Brain microvascular endothelial cell (primary cell): Measurements from ENCODE around the gene SMARCC1.
"Not testable (repeated sequence)": the region's sequence is repeated elsewhere in the genome, so short reads cannot be mapped to it uniquely, and the experiment has no call there.

Experiments
- DNase-seq: peaks from one replicate; pipeline ENCODE4 v3.0.0-alpha.2; 2020
- H3K27ac ChIP-seq: fragments of 250-450 bp; sonication (Bioruptor Pico); 2 replicates; pipeline ENCODE4 v1.5.1; 2020; ENCODE audit warnings: mild to moderate bottlenecking, moderate library complexity
- H3K27me3 ChIP-seq: fragments of 250-450 bp; sonication (Bioruptor Pico); replicated peaks from 2 replicates; pipeline ENCODE4 v1.5.1; 2020; ENCODE audit warnings: mild to moderate bottlenecking
- H3K36me3 ChIP-seq: fragments of 250-450 bp; sonication (Bioruptor Pico); replicated peaks from 2 replicates; pipeline ENCODE4 v1.5.1; 2020; ENCODE audit warnings: mild to moderate bottlenecking
- H3K4me3 ChIP-seq: 2 replicates; pipeline ENCODE4 v1.5.1; 2011; ENCODE audit warnings: low read depth, mild to moderate bottlenecking, control low read depth, low read length, moderate library complexity
- in situ Hi-C: cut with HindIII; loops from 2 replicates; pipeline ENCODE4 v1.10.0; 2017; ENCODE audit warnings: low sequenced_read_pairs, low pct_ligation_motif_present
- TF ChIP-seq, protein P1 (sequence below): IDR thresholded peaks from 2 replicates; pipeline ENCODE4 v1.5.1; 2011; ENCODE audit warnings: low read depth, mild to moderate bottlenecking, moderate library complexity, low read length, control low read depth, inconsistent platforms; ENCODE audit errors: missing control alignments

The SMARCC1 gene

DNA sequence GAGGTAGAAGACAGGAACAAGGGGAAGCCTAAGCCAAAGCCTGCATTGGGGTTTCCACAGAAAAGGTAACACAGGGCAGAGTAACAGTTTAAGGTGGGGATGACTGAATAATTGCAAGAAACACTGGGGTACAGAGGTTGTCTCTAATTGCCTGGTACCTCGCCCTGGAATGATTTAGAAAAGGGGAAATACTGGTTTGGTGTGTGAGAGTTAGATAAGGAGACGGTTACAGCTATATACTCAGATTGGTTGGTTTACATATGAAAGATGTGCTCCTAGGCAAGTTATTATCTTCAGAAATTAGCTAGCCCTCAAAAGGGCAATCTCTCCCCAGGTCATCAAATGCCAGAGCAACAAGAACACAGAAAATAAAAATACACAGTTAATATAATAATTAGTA is 58.8 kb downstream of the SMARCC1 start:
- H3K27ac ChIP-seq, result no peak overlapping the region
- H3K36me3 ChIP-seq, result peaks cover 38% of the 10 kb centered on the region
- TF ChIP-seq, protein P1, sequence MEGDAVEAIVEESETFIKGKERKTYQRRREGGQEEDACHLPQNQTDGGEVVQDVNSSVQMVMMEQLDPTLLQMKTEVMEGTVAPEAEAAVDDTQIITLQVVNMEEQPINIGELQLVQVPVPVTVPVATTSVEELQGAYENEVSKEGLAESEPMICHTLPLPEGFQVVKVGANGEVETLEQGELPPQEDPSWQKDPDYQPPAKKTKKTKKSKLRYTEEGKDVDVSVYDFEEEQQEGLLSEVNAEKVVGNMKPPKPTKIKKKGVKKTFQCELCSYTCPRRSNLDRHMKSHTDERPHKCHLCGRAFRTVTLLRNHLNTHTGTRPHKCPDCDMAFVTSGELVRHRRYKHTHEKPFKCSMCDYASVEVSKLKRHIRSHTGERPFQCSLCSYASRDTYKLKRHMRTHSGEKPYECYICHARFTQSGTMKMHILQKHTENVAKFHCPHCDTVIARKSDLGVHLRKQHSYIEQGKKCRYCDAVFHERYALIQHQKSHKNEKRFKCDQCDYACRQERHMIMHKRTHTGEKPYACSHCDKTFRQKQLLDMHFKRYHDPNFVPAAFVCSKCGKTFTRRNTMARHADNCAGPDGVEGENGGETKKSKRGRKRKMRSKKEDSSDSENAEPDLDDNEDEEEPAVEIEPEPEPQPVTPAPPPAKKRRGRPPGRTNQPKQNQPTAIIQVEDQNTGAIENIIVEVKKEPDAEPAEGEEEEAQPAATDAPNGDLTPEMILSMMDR, result no peak
- no peak overlapping the region for H3K4me3 ChIP-seq
- DNase-seq, result no peak
- no peaks in the 10 kb centered on the region for H3K27me3 ChIP-seq
- in situ Hi-C loops, result no loop called here

DNA sequence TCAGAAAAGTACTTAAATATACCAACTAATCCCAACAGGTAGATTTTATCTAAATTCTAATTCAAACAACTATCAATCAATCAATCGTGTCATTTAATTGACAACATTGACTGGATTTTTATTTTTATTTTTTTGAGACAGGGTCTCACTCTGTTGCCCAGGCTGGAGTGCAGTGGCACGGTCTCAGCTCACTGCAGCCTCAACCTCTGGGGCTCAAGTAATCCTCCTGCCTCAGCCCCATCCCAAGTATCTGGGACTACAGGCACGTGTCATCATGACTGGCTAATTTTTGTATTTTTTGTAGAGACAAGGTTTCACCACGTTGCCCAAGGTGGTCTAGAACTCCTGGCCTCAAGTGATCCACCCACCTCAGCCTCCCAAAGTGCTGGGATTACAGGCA is 64.2 kb downstream of the SMARCC1 start:
- in situ Hi-C loops, H3K27me3 ChIP-seq, H3K4me3 ChIP-seq, DNase-seq, H3K27ac ChIP-seq: not testable (repeated sequence)
- H3K36me3 ChIP-seq, result peaks cover 36% of the 10 kb centered on the region

DNA sequence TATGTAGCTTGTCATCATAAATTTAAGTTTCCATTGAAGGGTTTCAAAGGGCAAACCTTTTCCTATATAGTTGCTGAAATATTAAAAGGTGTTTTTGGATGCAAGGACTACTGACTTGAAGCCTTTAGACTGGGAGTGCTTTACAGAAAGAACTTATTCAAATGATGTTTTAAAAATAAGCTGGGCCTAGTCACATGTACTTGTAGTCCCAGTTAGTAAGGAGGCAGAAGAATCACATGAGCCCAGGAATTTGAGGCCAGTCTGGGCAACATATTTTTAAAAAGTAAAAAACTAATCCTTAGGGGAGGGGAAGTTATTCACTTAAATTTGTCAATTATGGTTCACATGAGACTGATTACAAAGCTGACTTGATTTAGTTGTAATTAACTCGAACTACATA is 65.0 kb downstream of the SMARCC1 start:
- no peak for DNase-seq
- Histone ChIP-seq H3K27ac (no peak overlapping the region), H3K4me3 (no peak overlapping the region), H3K36me3 (peaks cover 40% of the 10 kb centered on the region), H3K27me3 (no peaks in the 10 kb centered on the region)
- TF ChIP-seq, protein P1, result no peak
- in situ Hi-C loops, result no loop called here

DNA sequence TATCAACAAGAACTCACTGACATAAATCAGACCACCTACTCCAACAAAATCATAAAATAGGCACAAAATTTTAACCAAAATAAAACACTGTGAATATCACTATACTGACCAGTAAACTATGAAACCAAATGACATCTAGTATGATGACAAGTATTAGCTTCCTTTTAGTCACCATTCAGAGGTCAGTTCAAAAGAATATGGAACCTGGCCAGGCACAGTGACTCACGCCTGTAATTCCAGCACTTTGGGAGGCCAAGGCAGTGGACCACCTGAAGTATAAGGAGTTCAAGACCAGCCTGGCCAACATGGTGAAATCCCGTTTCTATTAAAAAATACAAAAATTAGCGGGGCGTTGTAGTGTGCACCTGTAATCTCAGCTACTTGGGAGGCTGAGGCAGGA is 65.8 kb downstream of the SMARCC1 start:
- Histone ChIP-seq H3K36me3 (peaks cover 45% of the 10 kb centered on the region), H3K4me3 (no peak overlapping the region), H3K27ac (peak overlapping the region; percentile 7), H3K27me3 (no peaks in the 10 kb centered on the region)
- TF ChIP-seq, protein P1, result no peak
- DNase-seq, result peak; percentile 86
- in situ Hi-C loops, result no loop called here

DNA sequence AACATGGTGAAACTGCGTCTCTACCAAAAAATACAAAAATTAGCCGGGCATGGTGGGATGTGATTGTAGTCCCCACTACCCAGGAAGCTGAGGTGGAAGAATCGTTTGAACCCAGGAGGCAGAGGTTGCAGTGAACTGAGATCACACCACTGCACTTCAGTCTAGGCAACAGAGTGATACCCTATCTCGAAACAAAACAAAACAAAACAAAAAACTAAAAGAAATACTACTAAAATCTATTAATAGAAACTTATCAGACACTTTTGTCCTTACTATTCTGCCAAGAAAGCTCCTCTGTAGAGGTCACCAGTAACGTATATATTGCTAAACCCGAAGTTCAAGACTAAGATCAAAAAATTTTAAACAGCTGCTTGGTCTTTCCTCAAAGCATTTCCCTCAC is 67.1 kb downstream of the SMARCC1 start:
- Histone ChIP-seq H3K27ac (no peak overlapping the region), H3K4me3 (no peak overlapping the region), H3K36me3 (peaks cover 50% of the 10 kb centered on the region), H3K27me3 (no peaks in the 10 kb centered on the region)
- in situ Hi-C loops, result no loop called here
- DNase-seq, result no peak
- TF ChIP-seq, protein P1, result no peak

DNA sequence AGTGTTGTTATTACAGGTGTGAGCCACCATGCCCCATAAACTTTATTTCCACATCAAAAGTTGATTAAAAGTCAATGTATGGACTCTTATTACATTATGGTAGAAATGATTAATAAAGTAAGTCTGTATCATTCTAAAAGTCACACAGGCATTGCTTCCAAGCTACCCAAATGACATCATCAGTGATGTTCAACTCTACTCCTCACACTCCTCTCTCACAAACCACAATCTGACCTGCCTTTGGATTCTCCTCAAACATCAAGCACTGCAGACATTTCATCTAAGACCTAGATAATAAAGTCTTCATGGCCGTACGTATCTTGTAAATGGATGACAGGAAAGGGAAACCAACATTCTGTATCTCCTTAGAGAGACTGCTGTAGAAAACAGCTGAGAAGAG is 68.0 kb downstream of the SMARCC1 start:
- TF ChIP-seq, protein P1, result no peak
- H3K36me3 ChIP-seq, result peaks cover 52% of the 10 kb centered on the region
- DNase-seq, result no peak

More for the DNA sequence above, 68.0 kb downstream of the SMARCC1 start:
- Histone ChIP-seq H3K27me3 (no peaks in the 10 kb centered on the region), H3K4me3 (no peak overlapping the region), H3K27ac (no peak overlapping the region)
- in situ Hi-C loops, result no loop called here
